ENCODE data around the gene ZSWIM5.
"Not testable (repeated sequence)": the region's sequence is repeated elsewhere in the genome, so short reads cannot be mapped to it uniquely, and the experiment has no call there.

DNA sequence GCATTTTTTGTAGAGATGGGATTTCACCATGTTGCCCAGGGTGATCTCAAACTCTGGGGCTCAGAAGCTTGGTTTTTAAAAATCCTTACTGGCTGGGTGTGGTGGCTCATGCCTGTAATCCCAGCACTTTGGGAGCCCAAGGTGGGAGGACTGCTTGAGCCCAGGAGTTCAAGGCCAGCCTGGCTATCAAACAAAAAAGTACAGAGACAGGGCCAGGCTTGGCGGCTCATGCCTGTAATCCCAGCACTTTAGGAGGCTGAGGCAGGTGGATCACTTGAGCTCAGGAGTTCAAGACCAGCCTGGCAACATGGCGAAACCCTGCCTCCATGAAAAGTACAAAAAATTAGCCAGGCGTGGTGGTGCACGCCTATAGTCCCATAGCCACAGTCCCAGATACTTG is 112.0 kb downstream of the ZSWIM5 start:
- not testable (repeated sequence) for TF ChIP-seq EZH2 (IDR thresholded peaks at IDR 0.05; ENCODE audit: low read length, unreplicated experiment)
- TF ChIP-seq, protein P1, sequence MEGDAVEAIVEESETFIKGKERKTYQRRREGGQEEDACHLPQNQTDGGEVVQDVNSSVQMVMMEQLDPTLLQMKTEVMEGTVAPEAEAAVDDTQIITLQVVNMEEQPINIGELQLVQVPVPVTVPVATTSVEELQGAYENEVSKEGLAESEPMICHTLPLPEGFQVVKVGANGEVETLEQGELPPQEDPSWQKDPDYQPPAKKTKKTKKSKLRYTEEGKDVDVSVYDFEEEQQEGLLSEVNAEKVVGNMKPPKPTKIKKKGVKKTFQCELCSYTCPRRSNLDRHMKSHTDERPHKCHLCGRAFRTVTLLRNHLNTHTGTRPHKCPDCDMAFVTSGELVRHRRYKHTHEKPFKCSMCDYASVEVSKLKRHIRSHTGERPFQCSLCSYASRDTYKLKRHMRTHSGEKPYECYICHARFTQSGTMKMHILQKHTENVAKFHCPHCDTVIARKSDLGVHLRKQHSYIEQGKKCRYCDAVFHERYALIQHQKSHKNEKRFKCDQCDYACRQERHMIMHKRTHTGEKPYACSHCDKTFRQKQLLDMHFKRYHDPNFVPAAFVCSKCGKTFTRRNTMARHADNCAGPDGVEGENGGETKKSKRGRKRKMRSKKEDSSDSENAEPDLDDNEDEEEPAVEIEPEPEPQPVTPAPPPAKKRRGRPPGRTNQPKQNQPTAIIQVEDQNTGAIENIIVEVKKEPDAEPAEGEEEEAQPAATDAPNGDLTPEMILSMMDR (conservative IDR thresholded peaks at IDR 0.05; ENCODE audit: low read depth, low read length), result not testable (repeated sequence)

Data from PC-3 (cell line).